D341Med (cell line): ENCODE results near the gene C10orf67.
"Not testable (repeated sequence)": the region's sequence is repeated elsewhere in the genome, so short reads cannot be mapped to it uniquely, and the experiment has no call there.

Source experiments
- DNase-seq: peaks from one replicate; pipeline ENCODE4 v3.0.0; 2012; ENCODE audit warnings: low spot score

C10orf67 gene

DNA sequence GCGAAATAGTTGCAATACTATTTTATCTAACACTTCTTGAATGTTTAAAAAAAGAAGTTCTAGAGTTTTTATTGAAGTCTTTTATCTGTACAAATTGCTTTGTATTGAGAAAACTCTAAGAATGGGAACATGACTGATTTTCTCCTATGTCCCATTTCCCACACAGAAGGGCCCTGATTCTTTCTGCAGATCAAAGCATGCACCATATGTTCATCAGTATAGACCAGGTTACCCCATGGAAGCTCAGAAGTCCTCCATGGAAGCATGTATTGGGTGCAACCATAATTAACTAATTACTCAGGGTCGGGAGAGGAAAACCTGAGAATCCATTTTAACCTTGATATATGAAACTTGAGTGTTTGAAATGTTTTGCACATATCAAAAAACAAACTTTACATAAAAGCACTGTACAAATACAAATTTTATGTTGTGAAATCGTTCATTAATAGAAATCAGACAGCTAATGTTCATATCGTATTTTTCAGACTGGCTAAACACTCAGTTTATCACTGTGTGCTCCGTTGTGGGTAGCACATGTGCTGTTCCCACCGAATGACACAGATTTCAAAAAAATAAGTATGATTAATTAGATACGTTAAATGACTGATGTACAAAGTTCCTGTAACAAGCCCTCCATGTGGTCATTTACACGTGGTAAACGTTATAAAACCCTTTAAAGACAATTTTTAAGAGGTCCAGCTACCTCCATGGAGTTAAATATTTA is 81.0 kb downstream of the C10orf67 start:
- no peak for DNase-seq

GRCh38 chr10:23262928-23263327 is 81.7 kb downstream of the C10orf67 start:
- DNase-seq, result no peak

DNA sequence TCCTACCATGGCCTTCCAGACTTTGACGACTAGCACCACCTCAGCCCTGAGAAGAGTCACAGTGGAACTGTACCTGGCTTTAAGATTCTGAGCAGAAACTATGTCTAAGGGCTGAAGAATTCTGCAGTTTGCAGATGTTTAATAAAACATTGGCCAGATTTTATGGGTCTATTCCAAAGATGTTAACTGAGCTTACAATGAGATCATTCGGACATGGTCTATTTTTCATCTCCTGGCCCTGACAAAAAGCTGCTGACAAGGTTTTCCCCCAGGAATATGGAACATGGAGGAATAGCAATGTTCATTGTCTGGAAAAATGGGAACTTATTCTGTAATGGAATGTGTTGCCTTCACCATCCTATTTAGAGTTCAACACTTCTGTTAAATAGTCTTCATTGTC is 86.1 kb downstream of the C10orf67 start:
- no peak for DNase-seq

DNA sequence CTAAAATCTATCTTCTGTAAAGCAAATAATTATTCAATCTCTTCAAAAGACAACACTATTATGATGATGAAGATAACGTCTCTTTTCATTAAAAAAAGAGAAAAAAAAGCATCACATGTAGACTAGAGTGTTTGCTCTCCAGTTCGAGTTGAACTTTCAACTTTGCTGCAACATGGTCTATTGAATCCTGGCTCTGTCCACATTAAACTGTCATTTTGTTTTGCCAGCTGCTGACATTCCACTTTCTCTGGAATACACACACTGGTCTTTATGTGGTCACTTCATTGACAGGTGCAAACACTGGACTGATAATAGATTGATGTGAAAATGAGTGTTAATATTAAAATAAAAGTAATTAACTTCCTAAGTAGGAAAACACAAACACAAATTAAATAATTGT is 90.8 kb downstream of the C10orf67 start:
- no peak for DNase-seq

GRCh38 chr10:23252859-23253258 is 91.7 kb downstream of the C10orf67 start:
- DNase-seq, result not testable (repeated sequence)

- not testable (repeated sequence) for DNase-seq
Observed at GRCh38 chr10:23241779-23242178, 102.8 kb downstream of the C10orf67 start.

DNA sequence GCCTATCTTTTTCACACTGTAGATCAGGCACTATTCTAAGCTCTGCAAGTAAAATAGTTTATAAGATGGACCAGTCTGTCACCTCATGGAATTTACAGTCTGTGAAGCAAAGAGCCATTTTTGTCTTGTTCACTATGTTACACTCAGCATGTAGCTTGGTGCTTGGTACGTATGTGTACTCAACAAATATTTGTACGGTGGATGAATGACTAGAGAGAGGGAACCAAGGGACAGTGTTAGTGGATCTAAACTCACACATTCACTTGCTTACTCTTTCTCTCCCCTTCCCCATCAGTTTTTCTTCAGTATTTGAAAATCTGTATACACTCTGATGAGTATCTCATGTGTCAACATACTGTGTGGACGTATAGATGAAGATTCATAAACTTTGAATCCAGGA is 106.6 kb downstream of the C10orf67 start:
- DNase-seq, result no peak

DNA sequence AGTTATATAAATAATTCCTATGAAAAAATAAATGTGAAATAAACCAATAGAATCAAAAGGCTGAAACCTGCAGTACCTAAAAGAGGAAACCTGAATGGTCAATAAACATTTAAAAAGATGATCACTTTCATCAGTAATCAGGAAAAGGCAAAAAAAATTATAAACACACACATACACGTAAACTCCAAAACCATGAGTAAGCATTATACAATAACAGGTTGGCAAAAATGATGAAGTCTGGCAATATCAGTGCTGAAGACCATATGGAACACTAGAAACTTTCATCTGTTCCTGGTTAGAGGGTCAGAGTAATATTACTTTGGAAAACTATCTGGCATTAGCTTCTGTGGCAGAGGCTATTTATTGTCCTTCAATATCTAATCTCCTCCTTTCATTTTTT is 114.0 kb downstream of the C10orf67 start:
- no peak for DNase-seq

DNA sequence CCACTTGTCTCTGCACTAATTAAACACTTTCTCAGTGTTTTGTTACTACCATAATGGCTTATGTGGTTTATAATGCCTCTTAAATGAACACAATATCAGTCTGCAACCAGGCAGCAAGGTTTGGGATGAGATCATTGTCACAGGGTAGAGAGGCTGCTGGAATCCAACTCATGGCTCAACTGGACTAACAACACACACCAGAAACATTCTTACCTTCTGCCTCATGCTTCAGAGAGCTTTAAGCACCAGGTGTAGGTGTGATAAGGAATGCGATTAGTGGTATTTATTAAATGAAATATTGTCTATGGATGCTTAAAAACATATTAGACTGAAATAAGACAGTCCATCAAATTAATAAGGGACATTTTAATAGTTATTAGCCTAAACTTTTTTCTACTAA is 127.1 kb downstream of the C10orf67 start:
- no peak for DNase-seq

DNA sequence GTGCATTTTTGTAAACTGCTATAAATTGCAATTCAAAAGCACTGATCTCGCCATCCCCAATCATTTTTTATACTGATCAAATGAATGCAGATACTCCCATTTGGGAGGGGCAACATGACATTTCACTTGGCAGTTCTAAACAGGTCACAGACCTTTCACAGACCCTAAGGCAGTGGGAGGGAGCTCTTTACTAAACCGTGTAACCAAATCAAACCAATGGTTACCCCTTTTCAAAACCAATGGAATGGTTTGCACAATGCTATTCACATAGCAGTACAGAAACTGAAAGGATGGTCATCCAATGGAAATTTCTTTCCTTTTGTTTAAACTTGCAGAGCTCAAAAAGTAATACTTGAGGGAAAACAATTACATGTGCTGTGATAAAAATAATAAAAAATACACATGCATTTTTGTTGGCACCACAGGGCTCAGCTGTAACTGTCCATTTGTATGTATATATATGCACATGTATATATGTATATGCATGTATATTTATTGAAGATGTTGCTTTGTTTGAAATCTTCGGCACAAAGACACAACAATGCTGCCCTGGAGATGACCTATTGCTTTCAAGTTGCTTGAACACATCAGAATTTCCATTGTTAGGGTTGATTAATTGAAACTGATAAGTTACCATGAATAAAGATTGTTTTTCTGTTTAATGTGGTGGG is 138.5 kb downstream of the C10orf67 start:
- no peak for DNase-seq

DNA sequence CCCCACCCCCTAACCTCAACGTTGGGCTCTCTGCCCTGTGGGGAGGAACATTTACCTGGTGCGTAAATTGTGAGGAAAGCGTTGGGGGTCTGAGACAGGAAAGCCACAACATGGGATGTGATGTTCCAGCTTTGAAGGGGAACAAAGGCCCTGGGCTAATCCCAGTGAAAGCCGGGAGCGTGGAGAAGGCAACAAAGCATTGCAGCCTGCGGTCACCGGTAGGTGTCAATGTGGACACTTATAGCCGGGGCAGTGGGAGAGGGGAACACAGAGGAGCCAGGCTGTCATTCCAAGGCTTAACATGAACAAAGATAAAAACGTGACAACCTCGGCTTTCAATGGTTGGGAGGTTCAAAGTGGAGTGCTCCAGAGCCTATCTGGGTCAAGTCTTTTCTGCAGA is 139.8 kb downstream of the C10orf67 start:
- no peak for DNase-seq

DNA sequence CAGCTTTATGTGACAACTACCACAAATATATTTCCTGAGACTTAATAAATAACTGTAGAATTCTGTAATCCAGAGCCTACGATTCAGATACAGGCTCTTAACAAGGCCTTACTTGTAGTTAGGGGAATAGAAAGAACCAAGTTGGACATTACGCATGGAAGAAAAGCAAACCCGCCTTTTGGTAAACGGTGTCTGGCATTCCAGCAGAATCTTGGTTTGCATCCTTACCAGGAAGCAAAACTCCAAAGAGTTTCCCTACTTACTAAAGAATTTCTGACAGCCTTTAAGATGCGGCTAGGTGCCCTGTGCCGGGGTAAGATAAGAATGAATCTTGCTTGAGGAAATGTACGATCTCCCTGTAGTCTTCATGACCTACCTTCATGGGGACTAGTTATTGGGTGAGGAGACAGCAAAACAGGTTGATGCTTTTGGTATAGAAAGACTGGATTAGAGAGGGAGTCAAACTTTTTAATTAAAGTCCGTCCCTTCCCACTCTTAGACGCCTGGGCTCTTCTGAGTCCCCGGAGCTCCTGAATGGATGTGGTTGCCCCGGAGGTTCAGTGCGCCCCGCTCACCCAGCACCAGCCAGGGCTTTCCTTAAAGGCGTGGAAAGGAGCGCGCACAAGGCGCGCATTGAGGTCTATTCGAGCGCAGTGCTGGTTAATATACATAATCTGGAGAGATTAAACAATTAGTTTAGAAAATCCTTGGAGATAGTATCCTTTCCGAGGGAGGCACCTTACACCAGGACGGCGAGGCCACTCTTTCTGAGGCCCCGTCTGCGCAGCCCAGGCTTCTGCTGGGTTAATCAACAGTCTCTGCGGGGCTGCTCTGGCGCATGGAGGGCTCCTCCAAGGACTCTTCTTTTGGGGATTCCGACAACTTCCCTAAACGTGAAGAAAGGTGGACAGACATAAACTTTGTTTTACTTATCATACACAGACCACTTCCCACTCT is 140.9 kb downstream of the C10orf67 start:
- DNase-seq, result no peak

GRCh38 chr10:23202779-23203178 is 141.8 kb downstream of the C10orf67 start:
- no peak for DNase-seq

DNA sequence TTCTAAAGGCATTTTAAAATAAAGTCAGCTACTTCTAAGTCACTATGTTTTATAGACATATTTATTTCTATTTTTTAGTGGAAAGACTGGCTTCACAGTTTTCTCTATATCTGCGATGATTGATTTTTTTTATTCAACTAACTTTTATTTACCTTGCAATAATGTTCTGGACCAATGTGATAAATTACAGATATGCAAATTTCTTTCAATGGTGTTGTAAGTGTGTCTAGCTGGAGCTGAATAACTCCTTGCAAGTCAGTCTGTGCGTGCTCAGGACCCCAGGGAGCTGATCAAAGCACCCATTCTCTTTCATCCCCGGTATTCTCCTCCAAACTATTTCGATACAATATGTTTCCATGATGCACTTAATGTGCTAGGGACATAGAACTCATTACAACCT is 142.8 kb downstream of the C10orf67 start:
- no peak for DNase-seq

DNA sequence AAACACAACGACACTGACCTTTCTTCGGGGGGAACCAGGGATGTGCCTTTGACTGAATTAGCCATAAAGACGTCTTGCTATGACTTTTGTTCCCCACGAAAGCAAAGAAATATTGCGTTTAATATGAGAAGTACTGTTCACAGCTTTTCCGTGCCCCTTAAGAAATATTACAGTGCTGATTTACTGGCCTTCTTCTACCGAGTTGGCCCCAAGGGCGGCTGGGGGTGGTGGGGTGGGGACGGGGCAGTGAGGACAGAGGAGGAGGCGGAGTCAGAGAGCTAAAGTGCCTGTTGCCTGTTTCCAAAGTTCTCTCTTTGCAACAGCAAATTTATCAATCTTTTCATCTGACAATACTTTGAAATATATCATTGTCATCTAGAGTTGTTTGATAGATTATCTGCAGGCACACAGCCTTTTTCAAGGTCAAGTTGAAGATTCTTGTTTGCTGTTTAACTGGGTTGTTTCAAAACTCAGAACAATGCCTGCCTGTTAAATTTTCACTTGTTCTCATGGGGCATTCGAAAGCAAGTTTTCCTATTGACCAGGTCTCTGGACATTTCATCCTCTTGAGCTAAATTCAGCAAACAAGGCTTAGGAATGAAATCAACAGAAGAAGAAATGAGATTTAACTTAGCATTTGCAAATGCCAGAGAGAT is 143.5 kb downstream of the C10orf67 start:
- DNase-seq, result no peak

DNA sequence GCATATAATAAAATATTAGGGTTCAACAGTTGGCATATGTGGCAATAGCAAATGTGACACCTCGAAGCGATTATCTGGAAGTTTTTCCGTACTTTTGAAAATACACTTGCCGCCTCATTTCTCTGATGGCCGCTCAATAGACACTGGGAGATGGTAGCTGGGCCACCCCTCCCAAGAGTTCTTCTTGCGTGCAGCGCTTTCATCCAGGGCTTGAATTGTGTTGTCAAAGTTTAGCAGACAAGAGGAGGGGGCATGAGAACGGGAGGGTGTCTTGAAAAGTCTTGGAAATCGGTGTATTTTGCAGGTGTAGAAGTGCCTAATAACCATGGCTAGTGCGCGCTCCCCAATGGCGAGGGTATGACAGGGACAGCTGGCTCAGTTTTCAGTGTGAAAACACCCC is 144.0 kb downstream of the C10orf67 start:
- DNase-seq, result no peak

GRCh38 chr10:23199768-23200511 is 144.7 kb downstream of the C10orf67 start:
- peak; percentile 44 for DNase-seq

DNA sequence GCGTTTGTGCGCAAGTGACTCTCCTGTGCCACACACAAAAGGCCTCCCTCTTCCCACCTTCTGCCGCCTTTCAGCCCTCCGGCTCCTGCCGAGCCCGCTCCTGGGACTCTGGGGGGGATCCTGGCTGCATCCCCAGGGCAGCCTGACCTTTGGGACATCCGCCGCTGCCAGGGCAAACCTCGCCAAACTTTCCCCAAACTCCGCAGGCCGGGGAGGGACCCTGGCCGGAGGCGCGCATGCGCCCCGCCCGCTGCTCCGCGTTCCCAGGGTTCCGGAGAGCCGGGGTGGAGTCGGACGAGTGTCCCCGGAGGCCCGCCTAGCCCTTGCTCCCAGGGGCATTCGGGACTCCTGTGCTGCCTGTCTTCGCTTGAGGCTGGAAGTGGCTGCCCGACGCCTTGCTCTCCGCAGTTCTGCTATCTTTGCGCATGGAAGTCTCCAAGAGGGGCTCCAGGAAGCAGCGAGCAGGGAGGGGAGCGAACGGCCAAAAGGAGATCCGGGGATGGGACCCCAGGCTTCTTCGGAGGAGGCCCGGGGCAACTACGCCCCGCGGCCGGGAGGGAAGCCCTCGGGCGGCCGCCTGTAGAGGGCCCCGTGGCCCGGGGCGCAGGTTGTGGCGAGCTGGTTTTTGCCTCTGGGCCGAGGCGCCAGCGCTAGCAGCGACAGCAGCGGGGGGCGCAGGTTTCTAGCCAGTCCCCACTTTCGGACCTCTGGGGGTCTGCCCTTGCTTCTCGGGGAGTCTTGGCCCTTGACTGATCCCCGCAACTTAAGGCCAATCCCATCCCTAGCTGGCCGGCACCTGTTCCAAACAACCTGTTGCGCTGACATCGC is 145.4 kb downstream of the C10orf67 start:
- peak; percentile 52 for DNase-seq

- DNase-seq, result no peak
Observed at GRCh38 chr10:23198610-23198939, 146.0 kb downstream of the C10orf67 start.

- DNase-seq, result peak; percentile 45
Observed at GRCh38 chr10:23197416-23197861, 147.2 kb downstream of the C10orf67 start.

DNA sequence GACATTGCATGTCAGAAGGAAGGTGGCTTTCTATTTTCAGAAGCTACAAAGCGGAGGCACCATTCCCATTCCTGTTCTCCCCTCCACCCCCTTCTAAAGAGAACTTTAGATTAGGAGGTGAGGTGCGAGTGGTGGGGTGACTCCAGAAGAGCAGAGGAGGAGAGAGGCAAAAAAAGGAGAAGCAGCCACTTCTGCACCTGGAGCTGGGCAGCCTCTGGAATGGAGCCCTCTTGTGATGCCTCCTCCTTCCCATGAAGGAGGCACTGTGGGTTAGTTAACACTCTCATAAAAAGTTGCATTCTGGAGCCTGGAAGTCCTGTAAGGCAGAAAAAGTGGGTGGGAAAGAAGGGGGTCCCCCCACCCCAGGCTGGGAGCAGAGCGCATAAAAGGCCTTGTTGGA is 147.7 kb downstream of the C10orf67 start:
- DNase-seq, result no peak
